Stimulated activated CD4-positive, alpha-beta T cell treated with anti-CD3 and anti-CD28 coated beads, Interleukin-15, amount 100 ng/mL, for 1 hour (primary cell): ENCODE measurements around the gene ZNF865.

Experiments
- DNase-seq, 2 donors: peaks; one replicate each; pipeline ENCODE4 v3.0.0-alpha.2; 2020; ENCODE audit warnings: low read depth in 1 of 2, low spot score in 1 of 2

The ZNF865 gene

GRCh38 chr19:55656988-55657747 is 51.7 kb downstream of the ZNF865 start:
- no peak for DNase-seq

- no peak for DNase-seq
Observed at GRCh38 chr19:55658846-55659459, 53.5 kb downstream of the ZNF865 start.

- no peak for DNase-seq
Observed at GRCh38 chr19:55659822-55660221, 54.4 kb downstream of the ZNF865 start.

GRCh38 chr19:55660404-55660803 is 55.0 kb downstream of the ZNF865 start:
- no peak for DNase-seq

GRCh38 chr19:55660991-55661390 is 55.5 kb downstream of the ZNF865 start:
- DNase-seq: no peak

- DNase-seq: no peak
Observed at GRCh38 chr19:55661826-55662225, 56.4 kb downstream of the ZNF865 start.

- no peak for DNase-seq
Observed at GRCh38 chr19:55663846-55664536, 58.5 kb downstream of the ZNF865 start.

- no peak for DNase-seq
Observed at GRCh38 chr19:55666343-55667005, 61.0 kb downstream of the ZNF865 start.
